ENCODE measurements around the gene DLAT. TPM values are rescaled to one million over a fixed set of nuclear protein-coding genes. Genes with fewer than 3 reads are reported as not detected.

The DLAT gene
- total RNA-seq, 1 donor from 2014 or later, result 36.7 TPM

DNA sequence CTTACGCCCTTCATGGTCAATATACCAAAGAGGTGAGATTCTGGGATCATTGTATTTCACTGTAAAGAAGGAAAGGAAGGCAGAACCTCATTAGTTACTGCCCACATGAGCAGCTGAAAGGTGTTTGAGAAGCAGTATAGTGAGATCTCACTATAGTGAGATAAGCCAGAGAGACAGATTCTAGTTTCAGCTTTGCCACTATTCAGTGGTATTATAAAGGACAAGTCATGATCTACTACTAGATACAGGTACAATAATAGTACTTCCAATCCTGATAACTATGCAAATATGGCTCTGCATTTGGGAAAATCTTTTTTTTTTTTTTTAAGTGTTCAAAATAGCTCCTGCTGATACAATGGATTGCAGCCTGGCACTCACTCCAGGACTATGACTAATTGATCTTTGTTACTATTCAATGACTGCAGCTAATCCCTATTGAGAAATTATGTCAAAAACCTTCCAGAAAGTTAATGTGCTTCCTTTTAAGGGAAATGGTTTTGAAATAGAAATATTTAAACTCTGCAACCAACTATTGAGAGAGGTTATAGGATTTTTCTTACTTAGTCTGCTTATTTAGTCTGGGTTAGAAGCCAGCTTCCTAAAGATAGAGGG, 8.3 kb upstream of the DLAT start:
- no peak for DNase-seq (ENCODE audit: low spot score, unreplicated experiment)
- Mint-ChIP-seq H3K27ac (peak overlapping the region; percentile 75), H3K4me1 (ENCODE audit: low read depth) (peaks cover 35% of the 10 kb centered on the region), H3K9me3 (ENCODE audit: low read depth) (no peaks in the 10 kb centered on the region), H3K27me3 (peaks cover 31% of the 10 kb centered on the region), H3K4me3 (ENCODE audit: low read depth) (no peak overlapping the region), H3K36me3 (ENCODE audit: insufficient read depth) (peaks cover 21% of the 10 kb centered on the region)
- TF ChIP-seq, protein P1, sequence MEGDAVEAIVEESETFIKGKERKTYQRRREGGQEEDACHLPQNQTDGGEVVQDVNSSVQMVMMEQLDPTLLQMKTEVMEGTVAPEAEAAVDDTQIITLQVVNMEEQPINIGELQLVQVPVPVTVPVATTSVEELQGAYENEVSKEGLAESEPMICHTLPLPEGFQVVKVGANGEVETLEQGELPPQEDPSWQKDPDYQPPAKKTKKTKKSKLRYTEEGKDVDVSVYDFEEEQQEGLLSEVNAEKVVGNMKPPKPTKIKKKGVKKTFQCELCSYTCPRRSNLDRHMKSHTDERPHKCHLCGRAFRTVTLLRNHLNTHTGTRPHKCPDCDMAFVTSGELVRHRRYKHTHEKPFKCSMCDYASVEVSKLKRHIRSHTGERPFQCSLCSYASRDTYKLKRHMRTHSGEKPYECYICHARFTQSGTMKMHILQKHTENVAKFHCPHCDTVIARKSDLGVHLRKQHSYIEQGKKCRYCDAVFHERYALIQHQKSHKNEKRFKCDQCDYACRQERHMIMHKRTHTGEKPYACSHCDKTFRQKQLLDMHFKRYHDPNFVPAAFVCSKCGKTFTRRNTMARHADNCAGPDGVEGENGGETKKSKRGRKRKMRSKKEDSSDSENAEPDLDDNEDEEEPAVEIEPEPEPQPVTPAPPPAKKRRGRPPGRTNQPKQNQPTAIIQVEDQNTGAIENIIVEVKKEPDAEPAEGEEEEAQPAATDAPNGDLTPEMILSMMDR (IDR thresholded peaks at IDR 0.05; ENCODE audit: unreplicated experiment), result no peak

DNA sequence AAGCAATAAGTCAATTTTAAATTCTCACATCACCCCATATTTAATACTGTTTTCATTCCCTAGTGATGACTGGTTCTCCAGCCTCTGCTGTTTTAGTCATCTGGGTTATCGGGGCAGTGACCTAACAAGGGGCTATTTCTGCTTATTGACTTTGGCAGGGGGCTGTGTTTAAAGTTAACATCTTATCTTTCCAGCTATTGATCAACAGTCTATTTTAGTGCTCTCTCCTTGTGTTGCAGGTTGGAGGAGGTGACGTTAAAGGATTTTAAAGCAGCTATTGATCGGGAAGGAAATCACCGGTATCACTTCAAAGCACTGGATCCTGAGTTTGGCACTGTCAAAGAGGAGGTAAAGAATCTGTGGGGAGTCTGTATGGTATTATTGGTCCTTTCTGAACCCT, 7.7 kb upstream of the DLAT start:
- H3K4me1 Mint-ChIP-seq (ENCODE audit: low read depth), result peaks cover 34% of the 10 kb centered on the region
- TF ChIP-seq, protein P1 (IDR thresholded peaks at IDR 0.05; ENCODE audit: unreplicated experiment), result no peak
- H3K27me3 Mint-ChIP-seq, result peaks cover 31% of the 10 kb centered on the region
- no peak overlapping the region for H3K4me3 Mint-ChIP-seq (ENCODE audit: low read depth)
- H3K27ac Mint-ChIP-seq, result peak overlapping the region; percentile 23
- H3K36me3 Mint-ChIP-seq (ENCODE audit: insufficient read depth), result peaks cover 21% of the 10 kb centered on the region
- no peak for DNase-seq (ENCODE audit: low spot score, unreplicated experiment)
- H3K9me3 Mint-ChIP-seq (ENCODE audit: low read depth), result no peaks in the 10 kb centered on the region

DNA sequence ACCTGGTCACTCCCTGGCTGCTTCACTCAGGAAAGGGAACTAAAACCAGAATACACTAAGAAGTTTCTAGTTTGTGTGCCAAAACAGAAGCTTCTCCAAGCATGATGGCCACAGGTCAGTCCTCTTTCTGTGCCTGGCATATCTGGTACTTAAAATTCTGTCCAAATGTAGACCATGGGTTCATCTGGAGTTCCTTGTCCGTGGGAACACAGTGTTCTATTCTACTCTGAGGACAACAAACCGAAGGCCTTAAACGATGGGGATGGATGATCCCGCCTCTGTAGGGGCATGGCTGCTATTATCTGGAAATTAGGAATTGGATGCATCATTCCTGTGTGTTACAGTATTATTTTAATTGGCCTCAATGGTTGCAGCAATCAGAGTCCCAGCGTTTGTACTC, 6.1 kb upstream of the DLAT start:
- Mint-ChIP-seq H3K27ac (no peak overlapping the region), H3K4me3 (ENCODE audit: low read depth) (no peak overlapping the region), H3K9me3 (ENCODE audit: low read depth) (no peaks in the 10 kb centered on the region), H3K27me3 (peaks cover 25% of the 10 kb centered on the region), H3K36me3 (ENCODE audit: insufficient read depth) (peaks cover 18% of the 10 kb centered on the region), H3K4me1 (ENCODE audit: low read depth) (peaks cover 34% of the 10 kb centered on the region)
- no peak for DNase-seq (ENCODE audit: low spot score, unreplicated experiment)
- TF ChIP-seq, protein P1 (IDR thresholded peaks at IDR 0.05; ENCODE audit: unreplicated experiment), result no peak

DNA sequence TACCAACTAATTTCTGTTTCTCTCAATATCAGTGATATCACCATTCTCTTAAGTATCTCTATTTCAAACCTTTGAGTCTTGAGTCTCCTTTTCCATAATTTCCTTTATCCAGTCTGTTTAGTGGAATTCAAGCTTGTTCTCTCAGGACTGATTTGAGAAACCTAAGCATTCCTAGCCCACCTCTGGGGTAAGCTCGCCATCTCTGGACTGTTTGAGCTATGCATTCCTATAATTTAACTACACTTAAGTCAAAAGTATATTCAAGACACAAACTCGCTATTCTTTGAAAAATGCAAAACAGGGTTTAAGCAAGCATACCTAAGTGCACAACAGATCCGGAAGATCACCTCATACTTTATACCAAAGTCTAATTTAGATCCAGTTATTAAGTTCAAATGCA, 2.1 kb upstream of the DLAT start:
- DNase-seq (ENCODE audit: low spot score, unreplicated experiment), result no peak
- H3K27ac Mint-ChIP-seq, result no peak overlapping the region
- peaks cover 21% of the 10 kb centered on the region for H3K36me3 Mint-ChIP-seq (ENCODE audit: insufficient read depth)
- H3K4me3 Mint-ChIP-seq (ENCODE audit: low read depth), result peak overlapping the region; percentile 22
- peaks cover 26% of the 10 kb centered on the region for H3K4me1 Mint-ChIP-seq (ENCODE audit: low read depth)
- TF ChIP-seq, protein P1 (IDR thresholded peaks at IDR 0.05; ENCODE audit: unreplicated experiment), result peak; percentile 18
- peaks cover 25% of the 10 kb centered on the region for H3K27me3 Mint-ChIP-seq
- no peaks in the 10 kb centered on the region for H3K9me3 Mint-ChIP-seq (ENCODE audit: low read depth)

DNA sequence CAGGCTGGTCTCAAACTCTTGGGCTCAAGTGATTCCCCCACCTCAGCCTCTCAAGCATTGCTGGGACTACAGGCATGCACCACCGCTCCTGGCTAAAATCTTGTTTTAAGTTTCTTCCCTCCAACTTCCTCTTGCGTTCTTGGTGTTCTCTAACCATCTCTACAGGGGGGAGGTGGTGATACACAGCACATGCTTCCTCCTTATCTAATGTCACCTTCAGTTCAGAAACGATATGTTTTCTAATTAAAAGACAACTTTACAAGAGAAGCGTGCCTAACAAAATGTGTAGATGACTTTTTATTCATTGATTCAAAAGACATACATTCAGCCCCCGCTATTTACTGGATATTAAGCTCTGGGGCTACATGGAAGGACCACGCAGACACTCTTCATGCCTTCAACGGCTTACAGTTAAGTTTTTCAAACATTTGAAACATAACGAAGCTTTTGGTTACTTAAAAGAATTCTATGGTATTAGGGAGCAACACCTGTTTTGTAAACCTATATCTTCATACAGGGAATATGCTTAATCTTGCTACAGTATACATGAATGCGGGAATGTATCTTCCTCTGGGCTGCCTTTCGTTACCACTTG, 933 bp upstream of the DLAT start:
- Mint-ChIP-seq H3K4me3 (ENCODE audit: low read depth) (peak overlapping the region; percentile 95), H3K4me1 (ENCODE audit: low read depth) (peaks cover 26% of the 10 kb centered on the region), H3K9me3 (ENCODE audit: low read depth) (no peaks in the 10 kb centered on the region), H3K27ac (peak overlapping the region; percentile 99), H3K27me3 (peaks cover 20% of the 10 kb centered on the region), H3K36me3 (ENCODE audit: insufficient read depth) (peaks cover 17% of the 10 kb centered on the region)
- TF ChIP-seq, protein P1 (IDR thresholded peaks at IDR 0.05; ENCODE audit: unreplicated experiment), result no peak
- no peak for DNase-seq (ENCODE audit: low spot score, unreplicated experiment)
